Gastrocnemius medialis (tissue), 4 donors: ENCODE data around the gene TADA2A.

Experiments used
- POLR2A ChIP-seq, 2 donors: fragments of 450-650 bp; IDR thresholded peaks; one replicate each; pipeline ENCODE4 v1.6.1; 2017; ENCODE audit warnings: antibody characterized with exemption in 2 of 2, mild to moderate bottlenecking in 2 of 2, moderate library complexity in 2 of 2
- TF ChIP-seq, protein P1 (sequence below), 5 experiments: fragments of 450-650 bp in 3 of 5; fragments of 200-600 bp in 2 of 5; sonication (generic) in 2 of 5; IDR thresholded peaks in 4 of 5; conservative IDR thresholded peaks in 1 of 5; 1 replicate in 4 of 5; 2 replicates in 1 of 5; pipeline ENCODE4 v1.5.1; 2016 to 2019; ENCODE audit warnings: antibody characterized with exemption in 5 of 5, mild to moderate bottlenecking in 3 of 5, moderate library complexity in 3 of 5

DNA sequence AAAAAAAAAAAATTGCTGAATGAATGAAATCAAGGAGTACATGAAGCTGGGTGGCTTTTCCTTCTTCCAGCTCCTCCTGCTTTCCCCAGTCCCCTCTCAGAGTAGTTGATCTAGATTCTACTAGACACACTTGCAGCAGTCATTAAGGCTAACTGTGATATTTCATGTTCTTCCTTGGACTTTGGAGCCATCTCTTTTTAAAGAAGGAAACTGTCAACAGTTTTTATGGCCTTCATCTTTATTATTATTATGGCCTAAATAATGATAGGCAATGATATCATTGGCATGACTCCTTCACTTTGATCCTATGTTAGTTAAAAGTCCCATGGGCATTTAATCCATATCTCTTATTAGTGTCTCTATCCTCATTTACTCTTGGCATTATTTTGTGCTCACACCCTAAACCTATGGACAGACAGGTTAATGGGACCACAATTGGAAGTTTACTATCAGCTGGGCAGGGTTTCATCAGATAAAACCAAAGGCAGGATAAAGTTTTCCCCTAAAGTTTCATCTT lies 21.2 kb upstream of the TADA2A start:
- TF ChIP-seq, protein P1, sequence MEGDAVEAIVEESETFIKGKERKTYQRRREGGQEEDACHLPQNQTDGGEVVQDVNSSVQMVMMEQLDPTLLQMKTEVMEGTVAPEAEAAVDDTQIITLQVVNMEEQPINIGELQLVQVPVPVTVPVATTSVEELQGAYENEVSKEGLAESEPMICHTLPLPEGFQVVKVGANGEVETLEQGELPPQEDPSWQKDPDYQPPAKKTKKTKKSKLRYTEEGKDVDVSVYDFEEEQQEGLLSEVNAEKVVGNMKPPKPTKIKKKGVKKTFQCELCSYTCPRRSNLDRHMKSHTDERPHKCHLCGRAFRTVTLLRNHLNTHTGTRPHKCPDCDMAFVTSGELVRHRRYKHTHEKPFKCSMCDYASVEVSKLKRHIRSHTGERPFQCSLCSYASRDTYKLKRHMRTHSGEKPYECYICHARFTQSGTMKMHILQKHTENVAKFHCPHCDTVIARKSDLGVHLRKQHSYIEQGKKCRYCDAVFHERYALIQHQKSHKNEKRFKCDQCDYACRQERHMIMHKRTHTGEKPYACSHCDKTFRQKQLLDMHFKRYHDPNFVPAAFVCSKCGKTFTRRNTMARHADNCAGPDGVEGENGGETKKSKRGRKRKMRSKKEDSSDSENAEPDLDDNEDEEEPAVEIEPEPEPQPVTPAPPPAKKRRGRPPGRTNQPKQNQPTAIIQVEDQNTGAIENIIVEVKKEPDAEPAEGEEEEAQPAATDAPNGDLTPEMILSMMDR (IDR thresholded peaks at IDR 0.05 in 4 of 5, conservative IDR thresholded peaks at IDR 0.05 in 1 of 5), result no peak
- no peak for TF ChIP-seq POLR2A (IDR thresholded peaks at IDR 0.05)
